Type B pancreatic cell (in vitro differentiated cells): ENCODE measurements around the gene DCLK1. TPM values are rescaled to one million over a fixed set of nuclear protein-coding genes. Genes with fewer than 3 reads are reported as not detected.

Experiments
- DNase-seq: peaks from one replicate; pipeline ENCODE4 v3.0.0; 2021; ENCODE audit warnings: mixed read lengths; ENCODE audit not compliant: unreplicated experiment; ENCODE audit errors: extremely low spot score
- H3K27ac Mint-ChIP-seq: 2 replicates; pipeline ENCODE4 v1.8.0; 2021; ENCODE audit warnings: mild to moderate bottlenecking, mixed read lengths
- H3K27me3 Mint-ChIP-seq: 2 replicates; pipeline ENCODE4 v1.8.0; 2021; ENCODE audit warnings: mixed read lengths
- H3K36me3 Mint-ChIP-seq: 2 replicates; pipeline ENCODE4 v1.8.0; 2021; ENCODE audit warnings: mixed read lengths
- H3K4me1 Mint-ChIP-seq: one replicate; pipeline ENCODE4 v1.8.0; 2021; ENCODE audit warnings: mixed read lengths; ENCODE audit not compliant: unreplicated experiment
- H3K4me3 Mint-ChIP-seq: 2 replicates; pipeline ENCODE4 v1.8.0; 2021; ENCODE audit warnings: mild to moderate bottlenecking, mixed read lengths
- H3K9me3 Mint-ChIP-seq: 2 replicates; pipeline ENCODE4 v1.8.0; 2021; ENCODE audit warnings: mixed read lengths
- total RNA-seq: library from RNA; stranded (reverse); gene quantifications from 2 replicates; pipeline ENCODE4 v1.2.1, GENCODE V29; 2021; ENCODE audit warnings: low replicate concordance
- TF ChIP-seq, protein P1 (sequence below): fragments of 200-600 bp; sonication (generic); conservative IDR thresholded peaks from 2 replicates; pipeline ENCODE4 v1.5.0; 2021; ENCODE audit warnings: antibody characterized with exemption, mild to moderate bottlenecking

The DCLK1 gene
- total RNA-seq, 1 donor from 2014 or later = 47.1 TPM

DNA sequence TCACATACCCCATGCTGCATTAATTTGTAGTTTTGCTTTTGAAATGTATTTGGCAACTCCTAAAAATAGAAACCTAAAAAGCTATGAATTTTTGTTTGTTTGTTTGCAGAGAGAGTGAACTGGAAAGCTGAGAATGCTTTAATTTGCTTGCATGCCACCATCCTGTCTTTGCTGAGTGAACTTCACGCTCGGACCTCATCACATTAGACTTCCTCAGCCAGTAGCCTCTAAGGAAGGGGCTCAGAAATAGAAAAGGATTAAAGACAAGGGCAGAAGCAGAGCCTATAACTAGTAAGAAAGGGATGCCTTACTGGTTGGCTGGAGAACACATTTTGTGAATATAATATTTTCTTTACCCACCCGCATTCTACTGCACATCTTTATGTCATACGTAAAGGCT, 275.1 kb downstream of the DCLK1 start:
- H3K27ac Mint-ChIP-seq = no peak overlapping the region
- peaks cover 5% of the 10 kb centered on the region for H3K9me3 Mint-ChIP-seq
- peaks cover 8% of the 10 kb centered on the region for H3K36me3 Mint-ChIP-seq
- TF ChIP-seq, protein P1, sequence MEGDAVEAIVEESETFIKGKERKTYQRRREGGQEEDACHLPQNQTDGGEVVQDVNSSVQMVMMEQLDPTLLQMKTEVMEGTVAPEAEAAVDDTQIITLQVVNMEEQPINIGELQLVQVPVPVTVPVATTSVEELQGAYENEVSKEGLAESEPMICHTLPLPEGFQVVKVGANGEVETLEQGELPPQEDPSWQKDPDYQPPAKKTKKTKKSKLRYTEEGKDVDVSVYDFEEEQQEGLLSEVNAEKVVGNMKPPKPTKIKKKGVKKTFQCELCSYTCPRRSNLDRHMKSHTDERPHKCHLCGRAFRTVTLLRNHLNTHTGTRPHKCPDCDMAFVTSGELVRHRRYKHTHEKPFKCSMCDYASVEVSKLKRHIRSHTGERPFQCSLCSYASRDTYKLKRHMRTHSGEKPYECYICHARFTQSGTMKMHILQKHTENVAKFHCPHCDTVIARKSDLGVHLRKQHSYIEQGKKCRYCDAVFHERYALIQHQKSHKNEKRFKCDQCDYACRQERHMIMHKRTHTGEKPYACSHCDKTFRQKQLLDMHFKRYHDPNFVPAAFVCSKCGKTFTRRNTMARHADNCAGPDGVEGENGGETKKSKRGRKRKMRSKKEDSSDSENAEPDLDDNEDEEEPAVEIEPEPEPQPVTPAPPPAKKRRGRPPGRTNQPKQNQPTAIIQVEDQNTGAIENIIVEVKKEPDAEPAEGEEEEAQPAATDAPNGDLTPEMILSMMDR = no peak
- no peak for DNase-seq
- H3K4me1 Mint-ChIP-seq = peaks cover 12% of the 10 kb centered on the region
- peaks cover 35% of the 10 kb centered on the region for H3K27me3 Mint-ChIP-seq
- H3K4me3 Mint-ChIP-seq = no peak overlapping the region

GRCh38 chr13:35855531-35856019, 275.6 kb downstream of the DCLK1 start:
- Mint-ChIP-seq H3K36me3 (peaks cover 5% of the 10 kb centered on the region), H3K4me1 (peaks cover 13% of the 10 kb centered on the region), H3K4me3 (no peak overlapping the region), H3K9me3 (peaks cover 1% of the 10 kb centered on the region), H3K27me3 (peaks cover 35% of the 10 kb centered on the region), H3K27ac (peak overlapping the region; percentile 44)
- TF ChIP-seq, protein P1 = no peak
- DNase-seq = no peak

DNA sequence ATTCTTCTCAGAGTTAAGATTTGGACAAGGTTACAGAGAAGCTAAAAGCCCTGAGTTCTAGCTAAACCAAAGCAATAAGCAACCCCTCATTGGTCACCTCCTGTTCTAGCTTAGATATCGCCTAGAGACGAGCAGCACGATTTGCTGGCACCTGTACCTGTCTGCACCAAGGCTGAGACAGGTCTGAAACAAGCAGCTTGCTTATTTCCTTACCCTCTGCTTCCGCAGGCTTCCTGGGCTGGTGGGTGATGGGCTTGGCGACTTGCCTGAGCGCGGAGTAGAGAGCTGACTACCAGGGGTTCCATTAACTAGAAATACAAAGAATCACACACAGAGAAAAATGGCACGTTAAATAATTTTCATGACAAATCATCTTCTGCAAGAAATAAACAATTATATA, 276.9 kb downstream of the DCLK1 start:
- H3K27ac Mint-ChIP-seq = no peak overlapping the region
- H3K27me3 Mint-ChIP-seq = peaks cover 35% of the 10 kb centered on the region
- no peak overlapping the region for H3K4me3 Mint-ChIP-seq
- peaks cover 13% of the 10 kb centered on the region for H3K4me1 Mint-ChIP-seq
- no peak for DNase-seq
- peaks cover 4% of the 10 kb centered on the region for H3K36me3 Mint-ChIP-seq
- TF ChIP-seq, protein P1 = no peak
- no peaks in the 10 kb centered on the region for H3K9me3 Mint-ChIP-seq

GRCh38 chr13:35851881-35852280, 279.3 kb downstream of the DCLK1 start:
- no peak overlapping the region for H3K4me3 Mint-ChIP-seq
- no peaks in the 10 kb centered on the region for H3K9me3 Mint-ChIP-seq
- peaks cover 4% of the 10 kb centered on the region for H3K36me3 Mint-ChIP-seq
- H3K4me1 Mint-ChIP-seq = peaks cover 10% of the 10 kb centered on the region
- H3K27ac Mint-ChIP-seq = no peak overlapping the region
- no peak for DNase-seq
- TF ChIP-seq, protein P1 = no peak
- peaks cover 28% of the 10 kb centered on the region for H3K27me3 Mint-ChIP-seq

DNA sequence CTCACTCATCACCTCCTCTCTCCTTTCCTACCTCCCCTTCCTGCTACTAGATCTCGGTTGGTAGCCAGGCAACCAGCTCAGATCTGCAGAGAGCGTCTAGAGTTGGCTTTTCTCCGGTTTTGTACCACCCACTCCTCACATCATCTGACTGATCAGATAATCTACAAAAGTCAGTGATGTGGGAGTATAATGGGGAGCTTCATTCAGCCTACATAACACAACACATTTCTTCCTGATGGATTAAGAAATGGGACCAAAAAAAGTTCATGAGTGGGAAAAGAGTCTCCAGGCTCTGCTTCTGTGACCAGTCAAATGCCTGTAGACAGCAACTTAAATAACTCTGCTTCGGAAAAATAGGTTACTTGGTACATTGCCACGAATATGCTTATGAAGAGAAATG, 279.8 kb downstream of the DCLK1 start:
- peaks cover 10% of the 10 kb centered on the region for H3K4me1 Mint-ChIP-seq

More for the DNA sequence above, 279.8 kb downstream of the DCLK1 start:
- Mint-ChIP-seq H3K9me3 (no peaks in the 10 kb centered on the region), H3K36me3 (peaks cover 4% of the 10 kb centered on the region), H3K4me3 (no peak overlapping the region), H3K27ac (no peak overlapping the region), H3K27me3 (peaks cover 28% of the 10 kb centered on the region)
- DNase-seq = no peak
- TF ChIP-seq, protein P1 = no peak
